A549 (cell line): Measurements from ENCODE around the gene EXOC4. TPM values are rescaled to one million over a fixed set of nuclear protein-coding genes. Genes with fewer than 3 reads are reported as not detected.

Source experiments
- ATAC-seq, 2 experiments: fragments of 200-7000 bp in 1 of 2; fragments of >200 bp in 1 of 2; cut with Nextera tagmentation in 1 of 2; cut with Tn5 transposase in 1 of 2; 3 replicates each; pipeline versions ENCODE4 v1.8.0 to v1.9.1; 2018 to 2020; ENCODE audit warnings: mild to moderate bottlenecking in 1 of 2, moderate library complexity in 1 of 2
- CTCF ChIA-PET: fragments of 300-600 bp; sonication (Branson Sonifier 250); formaldehyde crosslinking; extraction: SDS; loops from one replicate; lab custom pipeline; 2021; ENCODE audit warnings: antibody characterized with exemption, inconsistent platforms; lab: Yijun Ruan, JAX
- POLR2A ChIA-PET: fragments of 350-600 bp; formaldehyde crosslinking; extraction: SDS; loops from one replicate; lab custom pipeline; 2021; ENCODE audit warnings: antibody characterized with exemption, inconsistent platforms; lab: Yijun Ruan, JAX
- DNase-seq, 2 experiments: peaks; one replicate each; pipeline versions ENCODE4 v3.0.0 to v3.0.0-alpha.2; 2011 to 2016; ENCODE audit warnings: low read depth in 1 of 2, low spot score in 1 of 2
- FAIRE-seq: peaks from 2 replicates; lab custom pipeline; 2011; peaks lifted over from hg19 to GRCh38; lab: Jason Lieb, UNC
- H3K27ac ChIP-seq, 2 experiments: fragments of >200 bp; sonication (Bioruptor Twin); formaldehyde crosslinking; 3 replicates each; pipeline ENCODE4 v1.5.1; 2016 to 2017
- H3K4me1 ChIP-seq: fragments of >200 bp; sonication (Bioruptor Twin); formaldehyde crosslinking; 3 replicates; pipeline ENCODE4 v1.6.1; 2016
- H3K4me2 ChIP-seq: fragments of >200 bp; sonication (Bioruptor Twin); formaldehyde crosslinking; 3 replicates; pipeline ENCODE4 v1.6.1; 2016
- H3K4me3 ChIP-seq: fragments of >200 bp; sonication (Bioruptor Twin); formaldehyde crosslinking; 3 replicates; pipeline ENCODE4 v1.5.1; 2016
- H3K9me3 ChIP-seq: fragments of >200 bp; sonication (Bioruptor Twin); formaldehyde crosslinking; 3 replicates; pipeline ENCODE4 v1.6.1; 2016
- CBX2 ChIP-seq: fragments of 200-600 bp; sonication (generic); IDR thresholded peaks from 2 replicates; pipeline ENCODE4 v1.6.1; 2016; ENCODE audit warnings: low read depth, mild to moderate bottlenecking, borderline replicate concordance
- CTCF ChIP-seq: fragments of >200 bp; sonication (Bioruptor Twin); formaldehyde crosslinking; IDR thresholded peaks from 3 replicates; pipeline ENCODE4 v1.5.1; 2016
- EHMT2 ChIP-seq: fragments of 200-600 bp; sonication (generic); IDR thresholded peaks from 2 replicates; pipeline ENCODE4 v1.6.1; 2016; ENCODE audit warnings: antibody characterized with exemption, low read depth, mild to moderate bottlenecking, moderate library complexity
- FOSB ChIP-seq: fragments of 250-450 bp; sonication (Bioruptor Pico); IDR thresholded peaks from 2 replicates; pipeline ENCODE4 v1.5.0; 2020; ENCODE audit warnings: mild to moderate bottlenecking, moderate library complexity
- HDAC2 ChIP-seq: fragments of 200-600 bp; sonication (generic); IDR thresholded peaks from 2 replicates; pipeline ENCODE4 v1.6.1; 2016
- HEYL ChIP-seq: fragments of 250-450 bp; sonication (Bioruptor Pico); IDR thresholded peaks from 2 replicates; pipeline ENCODE4 v1.8.0; 2021; ENCODE audit warnings: mild to moderate bottlenecking, moderate library complexity
- HMGXB4 ChIP-seq: fragments of 250-450 bp; sonication (Bioruptor Pico); IDR thresholded peaks from 2 replicates; pipeline ENCODE4 v1.5.0; 2021; ENCODE audit warnings: mild to moderate bottlenecking, moderate library complexity, borderline replicate concordance
- JUN ChIP-seq, 2 experiments: fragments of >200 bp; sonication (Bioruptor Twin); formaldehyde crosslinking; IDR thresholded peaks; 2 replicates in 1 of 2; 3 replicates in 1 of 2; pipeline ENCODE4 v1.6.1; 2016 to 2017
- JUNB ChIP-seq: fragments of >200 bp; sonication (Bioruptor Twin); formaldehyde crosslinking; IDR thresholded peaks from 2 replicates; pipeline ENCODE4 v1.6.1; 2016
- KDM5A ChIP-seq: fragments of 200-600 bp; sonication (generic); IDR thresholded peaks from 2 replicates; pipeline ENCODE4 v1.6.1; 2016; ENCODE audit warnings: antibody characterized with exemption, mild to moderate bottlenecking
- MAFK ChIP-seq: fragments of 450-650 bp; IDR thresholded peaks from 2 replicates; pipeline ENCODE4 v1.6.1; 2014; ENCODE audit not compliant: partially characterized antibody
- PHF8 ChIP-seq: fragments of 200-600 bp; sonication (generic); IDR thresholded peaks from 2 replicates; pipeline ENCODE4 v1.6.1; 2016; ENCODE audit warnings: low read depth, mild to moderate bottlenecking, antibody characterized with exemption, moderate library complexity, borderline replicate concordance
- RARB ChIP-seq: fragments of 250-450 bp; sonication (Bioruptor Pico); IDR thresholded peaks from 2 replicates; pipeline ENCODE4 v1.8.0; 2021; ENCODE audit warnings: mild to moderate bottlenecking, moderate library complexity
- SMC3 ChIP-seq: fragments of >200 bp; sonication (Bioruptor Twin); formaldehyde crosslinking; IDR thresholded peaks from 3 replicates; pipeline ENCODE4 v1.6.1; 2018; ENCODE audit warnings: inconsistent platforms
- TFCP2L1 ChIP-seq: fragments of 250-450 bp; sonication (Bioruptor Pico); IDR thresholded peaks from 2 replicates; pipeline ENCODE4 v1.5.0; 2021; ENCODE audit warnings: mild to moderate bottlenecking
- ZNF302 ChIP-seq: fragments of 250-450 bp; sonication (Bioruptor Pico); IDR thresholded peaks from 2 replicates; pipeline ENCODE4 v1.9.0; 2021; ENCODE audit warnings: inconsistent platforms, mild to moderate bottlenecking, moderate library complexity
- WGBS: methylation state at CpG from one replicate; pipeline ENCODE4 v1.1.6; 2017; ENCODE audit errors: missing lambda C conversion rate; 5-methylcytosine and 5-hydroxymethylcytosine counted together
- polyA plus RNA-seq, 4 experiments: library from polyadenylated mRNA; depleted of rRNA in 3 of 4; stranded (reverse); fragments of >200 nt; fragmentation: RNase III in 1 of 4; extraction: RNeasy Plus Mini Kit Qiagen cat#74134 plus additional on column Dnase treatment in 1 of 4; gene quantifications; 2 replicates in 3 of 4; 3 replicates in 1 of 4; pipeline ENCODE4 v1.2.3, GENCODE V29; 2011 to 2017
- TF ChIP-seq, protein P1 (sequence below): fragments of >200 bp; sonication (Bioruptor Twin); formaldehyde crosslinking; IDR thresholded peaks from 3 replicates; pipeline ENCODE4 v1.6.1; 2016
- TF ChIP-seq, protein P2 (sequence below): fragments of 450-650 bp; IDR thresholded peaks from 2 replicates; pipeline ENCODE4 v1.6.1; 2014; ENCODE audit warnings: antibody characterized with exemption

Gene EXOC4
- polyA plus RNA-seq, 2 of the 4 experiments (the other 2 are of a cell fraction), result 33.4 to 73.1 TPM

DNA sequence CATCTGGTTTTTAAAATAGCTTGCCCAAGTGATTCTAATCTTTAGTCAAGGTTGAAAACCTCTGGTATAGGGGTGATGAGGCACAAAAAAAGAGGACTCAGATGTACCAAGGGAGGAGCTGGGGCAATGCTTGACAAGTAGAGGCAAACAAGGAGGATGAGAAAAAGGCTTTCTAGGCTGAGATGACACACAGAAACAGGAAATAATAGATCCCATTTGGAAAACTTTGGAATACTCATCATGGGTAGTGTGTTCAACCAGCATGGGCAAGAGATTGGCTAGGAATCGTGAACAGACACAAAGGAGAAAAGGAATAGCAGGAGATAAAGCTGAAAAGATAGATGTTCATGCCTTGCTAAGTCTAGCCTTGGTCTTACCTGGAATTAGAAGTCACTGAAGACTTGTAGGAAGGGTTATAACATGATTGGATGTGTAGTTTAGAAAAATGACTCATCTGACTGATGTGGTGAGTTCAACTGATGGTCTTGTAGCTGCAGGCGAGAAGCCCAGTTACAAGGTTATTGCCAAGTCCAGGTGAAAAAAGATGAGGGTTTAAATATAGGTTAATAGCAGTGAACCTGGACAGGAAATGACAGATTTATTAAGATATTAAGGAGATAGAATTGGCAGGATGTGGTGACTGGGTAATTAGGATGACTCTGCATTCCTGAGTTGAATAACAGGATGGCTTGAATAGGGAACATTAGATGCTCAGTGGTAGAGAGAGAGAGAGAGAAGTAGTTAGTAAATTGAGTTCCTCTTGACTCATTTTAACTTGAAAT lies 660.2 kb downstream of the EXOC4 start:
- H3K27ac ChIP-seq, result no peak overlapping the region

GRCh38 chr7:133916621-133917020 lies 663.7 kb downstream of the EXOC4 start:
- Histone ChIP-seq H3K9me3 (peaks cover 8% of the 10 kb centered on the region; the same call in 2 of the 3 replicates), H3K4me1 (no peaks in the 10 kb centered on the region), H3K27ac (no peak overlapping the region), H3K4me2 (no peak overlapping the region), H3K4me3 (no peak overlapping the region)
- no peak for TF ChIP-seq FOSB
- TF ChIP-seq CTCF, result no peak
- TF ChIP-seq HEYL (CRISPR knock-in tag), result no peak
- no peak for TF ChIP-seq CBX2
- TF ChIP-seq, protein P1, sequence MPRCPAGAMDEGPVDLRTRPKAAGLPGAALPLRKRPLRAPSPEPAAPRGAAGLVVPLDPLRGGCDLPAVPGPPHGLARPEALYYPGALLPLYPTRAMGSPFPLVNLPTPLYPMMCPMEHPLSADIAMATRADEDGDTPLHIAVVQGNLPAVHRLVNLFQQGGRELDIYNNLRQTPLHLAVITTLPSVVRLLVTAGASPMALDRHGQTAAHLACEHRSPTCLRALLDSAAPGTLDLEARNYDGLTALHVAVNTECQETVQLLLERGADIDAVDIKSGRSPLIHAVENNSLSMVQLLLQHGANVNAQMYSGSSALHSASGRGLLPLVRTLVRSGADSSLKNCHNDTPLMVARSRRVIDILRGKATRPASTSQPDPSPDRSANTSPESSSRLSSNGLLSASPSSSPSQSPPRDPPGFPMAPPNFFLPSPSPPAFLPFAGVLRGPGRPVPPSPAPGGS, result no peak
- TF ChIP-seq MAFK, result no peak
- TF ChIP-seq SMC3, result no peak
- TF ChIP-seq EHMT2, result no peak
- TF ChIP-seq HDAC2, result no peak
- no peak for TF ChIP-seq TFCP2L1 (CRISPR knock-in tag)
- TF ChIP-seq RARB (CRISPR knock-in tag), result no peak
- TF ChIP-seq ZNF302, result no peak
- no peak for TF ChIP-seq JUN (IDR thresholded peaks at IDR 0.05)
- no peak for TF ChIP-seq JUNB
- TF ChIP-seq PHF8, result no peak
- FAIRE-seq (no peak), ATAC-seq (no peak), DNase-seq (no peak)
- 95% methylated on average over 3 of the region's 3 CpGs for WGBS
- CTCF ChIA-PET, result no interaction called here
- POLR2A ChIA-PET, result no interaction called here

More for the DNA sequence above, 660.2 kb downstream of the EXOC4 start:
- H3K4me2 ChIP-seq, result no peak overlapping the region
- no peak for DNase-seq
- POLR2A ChIA-PET, result no interaction called here
- no peak for FAIRE-seq
- WGBS, result 86% methylated on average over 2 of the region's 2 CpGs
- no peaks in the 10 kb centered on the region for H3K9me3 ChIP-seq
- H3K4me3 ChIP-seq, result no peak overlapping the region
- H3K4me1 ChIP-seq, result no peaks in the 10 kb centered on the region
- CTCF ChIA-PET, result interaction anchor here (0.6 to 1.0 kb wide), 2 partner anchors 15 to 35 kb away, joined by 3 read pairs; no protein-coding TSS in a partner anchor
- ATAC-seq, result no peak
- TF ChIP-seq KDM5A (no peak), EHMT2 (no peak), CTCF (no peak), HMGXB4 (CRISPR knock-in tag) (no peak), FOSB (no peak)
- TF ChIP-seq, protein P2, sequence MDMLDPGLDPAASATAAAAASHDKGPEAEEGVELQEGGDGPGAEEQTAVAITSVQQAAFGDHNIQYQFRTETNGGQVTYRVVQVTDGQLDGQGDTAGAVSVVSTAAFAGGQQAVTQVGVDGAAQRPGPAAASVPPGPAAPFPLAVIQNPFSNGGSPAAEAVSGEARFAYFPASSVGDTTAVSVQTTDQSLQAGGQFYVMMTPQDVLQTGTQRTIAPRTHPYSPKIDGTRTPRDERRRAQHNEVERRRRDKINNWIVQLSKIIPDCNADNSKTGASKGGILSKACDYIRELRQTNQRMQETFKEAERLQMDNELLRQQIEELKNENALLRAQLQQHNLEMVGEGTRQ, result no peak
